Uterus (tissue), 2 donors: ENCODE measurements around the gene LRP1B.

Source experiments
- POLR2A ChIP-seq, 2 donors: fragments of 450-650 bp; IDR thresholded peaks; one replicate each; pipeline ENCODE4 v1.6.1; 2016; ENCODE audit warnings: antibody characterized with exemption in 2 of 2, mild to moderate bottlenecking in 1 of 2, moderate library complexity in 1 of 2
- TF ChIP-seq, protein P1 (sequence below), 4 experiments: fragments of 200-600 bp in 2 of 4; fragments of 450-650 bp in 2 of 4; sonication (generic) in 2 of 4; IDR thresholded peaks; one replicate each; pipeline ENCODE4 v1.5.1; 2016 to 2019; ENCODE audit warnings: antibody characterized with exemption in 4 of 4, mild to moderate bottlenecking in 2 of 4, moderate library complexity in 1 of 4

DNA sequence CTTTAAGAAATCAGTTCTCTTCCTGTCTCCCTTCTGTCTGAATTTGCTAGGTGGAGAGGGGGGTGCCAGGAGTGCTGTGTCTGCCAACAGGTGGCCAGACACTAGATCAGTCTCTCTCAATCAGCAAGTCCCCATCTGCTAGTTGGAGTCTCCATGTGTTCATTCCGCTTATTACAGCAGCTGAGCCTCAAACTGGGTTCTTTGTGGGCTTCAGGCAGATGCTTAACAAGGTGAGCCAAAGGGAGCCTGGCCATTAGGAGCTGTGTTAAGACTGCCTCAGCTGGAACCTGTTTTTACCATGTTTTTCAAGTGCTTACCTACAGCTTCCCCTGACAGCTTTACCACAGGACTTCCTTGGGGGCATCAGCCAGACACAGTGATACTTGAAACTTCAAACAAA is 401.9 kb downstream of the LRP1B start:
- TF ChIP-seq, protein P1, sequence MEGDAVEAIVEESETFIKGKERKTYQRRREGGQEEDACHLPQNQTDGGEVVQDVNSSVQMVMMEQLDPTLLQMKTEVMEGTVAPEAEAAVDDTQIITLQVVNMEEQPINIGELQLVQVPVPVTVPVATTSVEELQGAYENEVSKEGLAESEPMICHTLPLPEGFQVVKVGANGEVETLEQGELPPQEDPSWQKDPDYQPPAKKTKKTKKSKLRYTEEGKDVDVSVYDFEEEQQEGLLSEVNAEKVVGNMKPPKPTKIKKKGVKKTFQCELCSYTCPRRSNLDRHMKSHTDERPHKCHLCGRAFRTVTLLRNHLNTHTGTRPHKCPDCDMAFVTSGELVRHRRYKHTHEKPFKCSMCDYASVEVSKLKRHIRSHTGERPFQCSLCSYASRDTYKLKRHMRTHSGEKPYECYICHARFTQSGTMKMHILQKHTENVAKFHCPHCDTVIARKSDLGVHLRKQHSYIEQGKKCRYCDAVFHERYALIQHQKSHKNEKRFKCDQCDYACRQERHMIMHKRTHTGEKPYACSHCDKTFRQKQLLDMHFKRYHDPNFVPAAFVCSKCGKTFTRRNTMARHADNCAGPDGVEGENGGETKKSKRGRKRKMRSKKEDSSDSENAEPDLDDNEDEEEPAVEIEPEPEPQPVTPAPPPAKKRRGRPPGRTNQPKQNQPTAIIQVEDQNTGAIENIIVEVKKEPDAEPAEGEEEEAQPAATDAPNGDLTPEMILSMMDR (IDR thresholded peaks at IDR 0.05), result no peak
- TF ChIP-seq POLR2A (IDR thresholded peaks at IDR 0.05), result no peak
